Activated CD8-positive, alpha-beta memory T cell treated with anti-CD3 and anti-CD28 coated beads, Interleukin-2, amount 50 U/mL, for 1 hour (primary cell): ENCODE measurements around the gene UNKL.

ENCODE experiments used
- DNase-seq: peaks from one replicate; pipeline ENCODE4 v3.0.0-alpha.2; 2020; ENCODE audit errors: extremely low read depth

Gene UNKL

DNA sequence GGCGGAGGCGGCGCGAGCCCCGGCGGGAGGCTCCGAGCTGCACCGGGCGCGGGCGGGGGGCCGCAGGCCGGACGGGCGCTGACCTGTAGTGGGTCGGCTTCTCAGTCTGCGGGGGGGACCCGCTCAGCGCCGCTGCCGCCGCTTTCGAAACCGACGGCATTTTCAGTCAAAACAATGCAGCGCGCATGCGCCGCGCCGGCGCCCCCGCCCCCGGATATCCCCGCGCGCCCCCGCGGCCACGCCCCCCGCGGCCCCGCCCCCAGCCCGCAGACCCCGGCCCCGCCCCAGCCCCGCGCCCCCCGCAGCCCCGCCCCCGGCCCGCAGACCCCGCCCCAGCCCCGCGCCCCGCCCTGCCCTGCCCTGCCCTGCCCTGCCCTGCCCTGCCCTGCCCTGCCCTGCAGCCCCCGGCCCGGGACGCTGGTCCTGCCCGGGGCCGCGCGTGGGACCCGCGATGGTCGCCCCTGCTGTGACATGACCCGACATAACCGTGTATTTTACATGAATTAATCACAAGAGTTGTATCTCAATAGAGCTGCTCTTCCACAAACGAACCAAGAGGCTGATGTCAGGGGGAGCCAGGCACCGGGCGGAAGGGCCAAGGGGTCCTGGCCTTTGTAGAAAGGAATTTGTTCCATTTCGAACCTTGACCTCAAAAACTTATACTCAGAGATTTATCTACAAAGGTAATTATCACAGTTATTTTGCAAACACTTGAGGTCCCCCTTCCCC, at the start of gene UNKL:
TSS of gene UNKL (minus strand) at position 173 of the 729 bp plus-strand sequence. CDS start at position 160, 13 bp downstream.
- peak; percentile 38 for DNase-seq

GRCh38 chr16:1461146-1461545, 46.6 kb upstream of the UNKL start:
- no peak for DNase-seq

- DNase-seq: no peak
These were observed 46.2 kb upstream of the UNKL start for GRCh38 chr16:1460602-1461138.

- no peak for DNase-seq
These were observed 45.5 kb upstream of the UNKL start for GRCh38 chr16:1459967-1460366.

- no peak for DNase-seq
These were observed 44.5 kb upstream of the UNKL start for GRCh38 chr16:1458977-1459341.

- no peak for DNase-seq
These were observed 44.0 kb upstream of the UNKL start for GRCh38 chr16:1458336-1458976.

DNA sequence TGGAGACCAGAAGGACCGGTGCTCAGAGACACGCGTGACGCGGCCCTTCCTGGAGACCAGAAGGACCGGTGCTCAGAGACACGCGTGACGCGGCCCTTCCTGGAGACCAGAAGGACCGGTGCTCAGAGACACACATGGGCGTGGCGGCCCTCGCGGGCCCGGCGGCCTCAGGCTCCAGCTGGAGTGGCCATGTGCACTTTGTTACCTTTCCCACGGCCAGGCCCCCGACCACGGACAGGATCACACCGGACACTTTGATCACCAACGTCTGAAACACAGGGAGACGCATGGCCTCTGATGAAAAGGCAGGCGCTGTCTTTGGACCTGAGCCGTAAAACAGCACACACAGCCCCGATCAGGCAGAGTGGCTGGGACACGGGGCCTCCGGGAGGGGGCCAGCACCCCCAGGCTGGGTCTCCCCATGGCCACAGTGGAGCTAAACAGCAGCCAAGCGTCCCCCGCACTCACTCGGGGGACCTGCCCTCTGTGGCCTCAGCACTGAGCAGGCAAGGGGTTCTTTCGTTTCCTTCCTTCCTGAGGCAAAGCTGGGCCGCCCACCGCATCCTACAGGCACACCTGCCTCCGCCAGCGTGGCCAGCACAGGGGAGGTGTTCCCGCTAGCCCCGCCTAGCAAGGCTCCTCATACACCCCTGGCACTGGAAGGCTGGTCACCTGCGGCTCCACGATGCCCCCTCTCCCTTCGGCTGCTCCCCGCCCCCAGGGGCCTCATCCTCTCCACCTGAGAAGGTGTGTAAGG, 43.2 kb upstream of the UNKL start:
- no peak for DNase-seq

GRCh38 chr16:1456951-1457350, 42.4 kb upstream of the UNKL start:
- no peak for DNase-seq

DNA sequence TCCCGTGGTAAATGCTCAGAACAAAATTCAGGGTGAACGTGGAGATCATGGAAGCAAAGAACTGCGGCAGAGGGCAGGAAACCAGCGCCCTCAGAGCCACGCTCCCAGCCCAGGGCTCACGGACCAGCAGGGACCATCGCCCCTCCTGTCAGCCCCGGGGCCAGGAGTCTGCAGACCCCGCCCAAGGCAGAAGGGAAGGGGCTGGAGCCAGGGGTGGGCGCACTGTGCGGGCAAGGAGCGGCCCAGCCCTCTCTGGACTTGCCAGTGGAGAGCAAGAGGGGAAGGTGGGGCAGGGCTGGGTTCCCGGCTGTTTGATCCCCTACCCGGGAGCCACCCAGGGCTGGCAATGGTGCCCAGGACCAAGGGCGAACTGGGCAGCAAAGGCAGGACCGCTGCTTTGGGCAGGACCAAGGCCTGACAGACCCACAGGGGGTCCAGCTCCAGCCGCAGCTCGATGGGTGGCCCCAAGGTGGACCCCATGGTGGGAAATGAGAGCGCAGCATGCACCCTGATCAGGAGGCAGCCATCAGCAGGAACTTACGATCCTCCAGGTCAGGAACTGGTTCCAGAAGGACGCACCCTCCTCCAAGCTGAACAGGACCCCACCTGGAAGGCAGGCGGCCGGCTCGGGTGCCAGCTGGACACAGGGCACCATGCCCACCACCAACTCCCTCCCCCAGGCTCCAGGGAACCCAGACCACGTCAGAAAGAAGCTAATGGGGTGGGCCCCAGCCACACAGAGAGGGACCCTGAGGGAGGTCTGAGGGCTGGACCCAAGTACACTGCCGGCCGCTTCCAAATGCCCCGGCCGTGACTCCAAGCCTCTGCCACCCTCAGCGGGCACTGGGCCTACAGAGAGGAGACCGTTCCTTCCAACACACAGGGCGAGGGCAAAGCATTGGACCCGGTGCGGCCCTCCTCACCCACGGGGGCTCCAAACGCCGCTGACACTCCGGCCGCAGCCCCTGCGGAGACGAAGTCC, 41.0 kb upstream of the UNKL start:
- DNase-seq: no peak

DNA sequence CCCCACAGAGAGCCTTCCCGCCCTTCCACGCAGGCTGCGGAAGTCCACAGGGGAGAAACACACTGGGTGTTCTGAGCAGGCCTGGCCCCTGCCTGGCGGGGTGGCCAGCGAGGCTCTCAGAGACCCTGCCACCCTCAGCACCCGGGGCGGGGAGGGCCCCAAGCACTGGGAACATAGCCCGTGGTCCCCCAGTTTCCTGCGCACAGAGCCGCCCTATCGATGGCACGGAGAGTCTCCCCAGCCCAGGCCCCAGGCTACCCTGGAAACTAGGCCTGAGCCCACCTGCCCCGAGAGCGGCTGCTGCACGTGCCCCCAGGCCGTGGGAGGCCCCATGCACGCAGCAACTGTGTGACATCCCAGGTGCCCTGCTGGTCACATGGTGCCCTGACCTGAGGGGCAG, 40.1 kb upstream of the UNKL start:
- DNase-seq: no peak

GRCh38 chr16:1453316-1453715, 38.8 kb upstream of the UNKL start:
- DNase-seq: no peak

DNA sequence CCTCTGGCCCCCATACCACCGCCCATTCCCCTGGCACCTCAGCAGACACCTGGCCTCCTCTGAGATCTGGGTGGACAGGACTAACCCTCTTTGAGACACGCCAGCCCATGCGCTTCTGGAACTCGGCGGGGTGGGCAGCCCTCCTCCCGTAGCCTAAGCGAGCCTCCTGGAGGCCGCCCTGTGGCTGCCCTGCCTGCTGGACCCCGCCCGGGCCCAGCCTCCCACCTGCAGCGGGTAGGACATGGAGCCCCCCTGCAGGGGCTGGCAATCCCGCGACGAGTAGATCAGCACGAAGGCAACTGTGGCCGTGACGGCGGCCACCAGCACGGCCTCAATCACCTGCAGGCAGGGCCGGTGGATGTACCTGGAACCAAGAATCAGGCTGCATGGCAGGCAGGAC, 38.0 kb upstream of the UNKL start:
- DNase-seq: no peak

- no peak for DNase-seq
These were observed 37.3 kb upstream of the UNKL start for GRCh38 chr16:1451702-1452392.

DNA sequence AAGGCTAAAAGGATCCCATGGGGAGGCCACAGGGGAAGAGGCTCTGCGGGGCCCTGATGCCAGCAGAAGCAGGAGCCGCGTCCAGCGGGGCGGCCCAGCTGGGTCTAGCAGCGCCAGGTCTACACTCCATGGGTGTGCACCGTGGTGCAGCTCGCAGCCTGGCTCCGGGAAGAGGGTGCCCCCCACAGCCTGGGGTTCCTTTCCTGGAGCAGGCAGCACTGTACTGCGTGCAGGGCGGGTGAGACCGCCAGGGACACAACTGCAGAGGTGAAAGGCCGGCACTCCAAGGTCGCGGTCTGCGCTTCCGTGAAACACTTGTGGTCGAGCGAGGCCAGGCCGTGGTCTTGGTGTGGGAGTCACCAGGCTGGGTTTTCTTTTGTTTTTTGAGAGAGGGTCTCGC, 36.3 kb upstream of the UNKL start:
- no peak for DNase-seq

GRCh38 chr16:1450218-1450617, 35.7 kb upstream of the UNKL start:
- no peak for DNase-seq

- DNase-seq: no peak
These were observed 34.8 kb upstream of the UNKL start for GRCh38 chr16:1449201-1449788.

DNA sequence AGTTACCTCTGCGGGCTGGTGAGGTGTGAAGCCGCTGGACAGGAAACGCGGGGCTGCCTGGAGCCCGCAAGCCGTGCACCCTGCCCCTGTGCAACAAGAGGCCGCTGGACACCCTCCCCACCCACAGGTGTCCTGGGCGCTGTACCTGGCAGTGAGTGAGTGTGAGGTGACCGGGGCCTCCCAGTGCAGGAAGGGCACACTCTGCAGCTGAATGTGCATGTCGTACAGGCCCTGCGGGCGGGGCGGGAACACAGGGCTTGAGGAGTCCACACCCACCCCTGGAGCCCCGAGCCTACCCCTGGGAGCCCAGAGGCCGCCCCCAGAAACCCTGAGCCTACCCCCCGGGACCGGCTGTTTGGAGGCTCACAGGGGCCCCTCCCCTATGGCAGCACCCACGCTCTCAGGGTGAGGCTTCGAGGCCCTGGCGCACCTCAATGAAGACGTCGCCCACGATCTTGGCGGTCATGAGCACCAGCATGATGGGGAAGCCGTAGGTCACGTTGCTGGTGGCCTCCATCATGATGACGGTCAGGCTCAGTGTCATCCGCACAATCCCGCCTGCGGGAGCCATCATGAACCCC, 34.1 kb upstream of the UNKL start:
- no peak for DNase-seq

- DNase-seq: no peak
These were observed 33.5 kb upstream of the UNKL start for GRCh38 chr16:1447965-1448364.

DNA sequence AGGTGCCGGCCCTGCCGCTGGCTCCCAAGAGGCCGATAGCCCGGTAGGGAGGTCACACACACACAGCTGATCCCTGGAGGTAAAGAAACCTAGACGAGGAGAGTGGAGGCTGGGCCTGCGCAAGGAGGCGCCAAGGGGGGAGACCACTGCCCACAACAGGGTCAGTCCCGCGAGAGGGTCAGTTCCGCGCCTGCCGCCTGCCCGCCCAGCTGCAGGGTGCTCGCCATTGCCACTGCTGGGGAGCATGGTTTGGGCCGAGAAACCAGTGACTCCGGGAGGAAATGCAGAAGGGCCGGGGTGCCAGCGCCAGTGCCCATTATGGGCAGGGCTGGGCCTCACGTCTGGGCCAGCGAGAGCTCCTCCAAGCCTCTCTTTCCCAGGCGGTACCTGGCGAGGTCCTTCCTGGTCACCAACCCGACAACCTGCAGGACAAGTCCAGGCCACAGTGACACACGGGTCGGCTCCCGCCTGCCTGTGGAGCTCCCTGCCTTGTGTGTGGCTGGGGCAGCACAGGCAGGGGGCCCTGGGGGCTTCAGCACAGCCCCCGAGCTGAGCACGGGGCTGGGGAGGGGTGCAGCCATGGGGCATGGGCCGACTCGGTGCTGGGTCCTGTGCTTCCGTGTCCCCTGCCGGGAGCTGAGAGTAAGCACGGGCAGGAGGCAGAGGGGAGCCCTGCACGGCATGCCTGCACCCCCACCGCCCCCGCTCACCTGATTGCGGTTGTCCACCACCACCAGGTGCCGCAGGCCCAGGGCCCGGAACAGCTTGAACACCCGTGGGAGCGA, 32.0 kb upstream of the UNKL start:
- DNase-seq: no peak
